SK-N-SH (cell line): ENCODE measurements around the gene HIGD1B. TPM values are rescaled to one million over a fixed set of nuclear protein-coding genes. Genes with fewer than 3 reads are reported as not detected.

Experiments
- CTCF ChIA-PET: fragments of 300-600, 350-600 bp; formaldehyde crosslinking; extraction: SDS; loops from one replicate; lab custom pipeline; 2021; lab: Yijun Ruan, JAX
- POLR2A ChIA-PET: fragments of 350-600 bp; sonication (Branson Sonifier 250); formaldehyde crosslinking; extraction: SDS; loops from one replicate; lab custom pipeline; 2020; ENCODE audit warnings: antibody characterized with exemption, inconsistent platforms; lab: Yijun Ruan, JAX
- DNase-seq: peaks from one replicate; pipeline ENCODE4 v3.0.0; 2012
- H2AFZ ChIP-seq: fragments of 200-600 bp; sonication (generic); 2 replicates; pipeline ENCODE4 v1.8.1; 2016; ENCODE audit warnings: antibody characterized with exemption, mild to moderate bottlenecking, low read depth
- H3F3A ChIP-seq: fragments of 200-600 bp; sonication (generic); replicated peaks from 2 replicates; pipeline ENCODE3; 2016; ENCODE audit warnings: antibody characterized with exemption, mild to moderate bottlenecking; ENCODE audit not compliant: insufficient read depth
- H3K27ac ChIP-seq, 2 experiments: fragments of 200-500 bp in 1 of 2; fragments of 200-600 bp in 1 of 2; sonication (Bioruptor generic) in 1 of 2; sonication (generic), shearing (Covaris generic) in 1 of 2; 2 replicates each; pipeline versions ENCODE4 v1.5.1 to v1.6.1; 2014 to 2016; ENCODE audit warnings: low read depth in 2 of 2, inconsistent platforms in 1 of 2, low read length in 1 of 2, mild to moderate bottlenecking in 1 of 2, mixed read lengths in 1 of 2
- H3K27me3 ChIP-seq: fragments of 200-600 bp; sonication (generic), shearing (Covaris generic); 2 replicates; pipeline ENCODE4 v1.6.1; 2016; ENCODE audit warnings: mixed run types; ENCODE audit not compliant: insufficient read depth
- H3K36me3 ChIP-seq, 2 experiments: fragments of 200-500 bp in 1 of 2; fragments of 200-600 bp in 1 of 2; sonication (Bioruptor generic) in 1 of 2; sonication (generic) in 1 of 2; replicated peaks in 1 of 2; 2 replicates each; pipeline versions ENCODE3 to v1.5.1; 2014 to 2016; ENCODE audit warnings: low read length in 1 of 2, mild to moderate bottlenecking in 1 of 2; ENCODE audit not compliant: insufficient read depth in 2 of 2, control insufficient read depth in 1 of 2
- H3K4me1 ChIP-seq, 2 experiments: fragments of 200-500 bp in 1 of 2; fragments of 200-600 bp in 1 of 2; sonication (Bioruptor generic) in 1 of 2; sonication (generic), shearing (Covaris generic) in 1 of 2; 2 replicates each; pipeline versions ENCODE4 v1.5.1 to v1.6.1; 2014 to 2016; ENCODE audit warnings: low read depth in 1 of 2, low read length in 1 of 2, mixed run types in 1 of 2; ENCODE audit not compliant: insufficient read depth in 2 of 2, control insufficient read depth in 1 of 2
- H3K4me2 ChIP-seq: fragments of 200-600 bp; sonication (generic), shearing (Covaris generic); 2 replicates; pipeline ENCODE4 v1.6.1; 2017; ENCODE audit warnings: mixed run types
- H3K4me3 ChIP-seq, 2 experiments: fragments of 200-500 bp in 1 of 2; fragments of 200-600 bp in 1 of 2; sonication (Bioruptor generic) in 1 of 2; sonication (generic), shearing (Covaris generic) in 1 of 2; 2 replicates each; pipeline versions ENCODE4 v1.5.1 to v1.8.1; 2014 to 2016; ENCODE audit warnings: low read depth in 2 of 2, inconsistent platforms in 1 of 2, low read length in 1 of 2, mild to moderate bottlenecking in 1 of 2, mixed read lengths in 1 of 2, moderate library complexity in 1 of 2
- H3K79me2 ChIP-seq: fragments of 200-600 bp; sonication (generic); 2 replicates; pipeline ENCODE4 v1.8.1; 2017; ENCODE audit warnings: mild to moderate bottlenecking; ENCODE audit not compliant: insufficient read depth
- H3K9ac ChIP-seq: fragments of 200-600 bp; sonication (generic); 2 replicates; pipeline ENCODE4 v1.6.1; 2017; ENCODE audit warnings: mixed run types
- H3K9me2 ChIP-seq: fragments of 200-600 bp; sonication (generic); 2 replicates; pipeline ENCODE4 v1.6.1; 2017; ENCODE audit warnings: mixed run types
- H3K9me3 ChIP-seq: fragments of 200-600 bp; sonication (generic); 2 replicates; pipeline ENCODE4 v1.6.1; 2017; ENCODE audit warnings: mixed run types, mild to moderate bottlenecking, moderate library complexity
- H4K20me1 ChIP-seq: fragments of 200-600 bp; sonication (generic); 2 replicates; pipeline ENCODE4 v1.6.1; 2017; ENCODE audit warnings: mild to moderate bottlenecking, mixed run types; ENCODE audit not compliant: insufficient read depth
- CHD2 ChIP-seq: fragments of 150-350 bp; IDR thresholded peaks from 2 replicates; pipeline ENCODE4 v1.6.1; 2018; ENCODE audit warnings: low read length; ENCODE audit not compliant: partially characterized antibody
- CTCF ChIP-seq: fragments of 200-600 bp; sonication (generic); IDR thresholded peaks from 2 replicates; pipeline ENCODE4 v1.6.1; 2017; ENCODE audit warnings: antibody characterized with exemption, mild to moderate bottlenecking, moderate library complexity
- ELF1 ChIP-seq: IDR thresholded peaks from 2 replicates; pipeline ENCODE4 v1.4.0; 2012
- EP300 ChIP-seq, 2 experiments: IDR thresholded peaks; 2 replicates each; pipeline versions ENCODE4 v1.4.0 to v1.6.1; 2012; ENCODE audit warnings: borderline replicate concordance in 1 of 2, low read depth in 1 of 2, low read length in 1 of 2
- EZH2phosphoT487 ChIP-seq: fragments of 200-600 bp; sonication (generic); IDR thresholded peaks from 2 replicates; pipeline ENCODE4 v1.6.1; 2017; ENCODE audit warnings: low read depth, mixed run types, mild to moderate bottlenecking, antibody characterized with exemption, moderate library complexity, borderline replicate concordance
- FOSL2 ChIP-seq: IDR thresholded peaks from 2 replicates; pipeline ENCODE4 v1.4.0; 2012; ENCODE audit warnings: low read depth, mild to moderate bottlenecking, moderate library complexity, borderline replicate concordance
- IRF3 ChIP-seq: fragments of 150-350 bp; IDR thresholded peaks from 2 replicates; pipeline ENCODE4 v1.6.1; 2016; ENCODE audit warnings: mild to moderate bottlenecking, low read depth, low read length
- JUND ChIP-seq: IDR thresholded peaks from 2 replicates; pipeline ENCODE4 v1.4.0; 2012
- MXI1 ChIP-seq: IDR thresholded peaks from 2 replicates; pipeline ENCODE4 v1.6.1; 2012; ENCODE audit warnings: mild to moderate bottlenecking, low read depth, low read length, improper control_type of control experiment
- NFIC ChIP-seq: IDR thresholded peaks from 2 replicates; pipeline ENCODE4 v1.4.0; 2012; ENCODE audit warnings: borderline replicate concordance
- PBX3 ChIP-seq: IDR thresholded peaks from 2 replicates; pipeline ENCODE4; 2012
- POLR2AphosphoS5 ChIP-seq: IDR thresholded peaks from 2 replicates; pipeline ENCODE4 v1.6.1; 2012; ENCODE audit warnings: low read depth, low read length
- REST ChIP-seq: IDR thresholded peaks from 2 replicates; pipeline ENCODE4 v1.6.1; 2012; ENCODE audit warnings: mild to moderate bottlenecking, low read depth, low read length, moderate library complexity
- TAF1 ChIP-seq: IDR thresholded peaks from 2 replicates; pipeline ENCODE4 v1.6.1; 2012; ENCODE audit warnings: low read depth, mild to moderate bottlenecking, low read length, moderate library complexity, borderline replicate concordance
- USF2 ChIP-seq: fragments of 150-350 bp; IDR thresholded peaks from 2 replicates; pipeline ENCODE4 v1.6.1; 2017; ENCODE audit warnings: antibody characterized with exemption, low read length, low read depth, borderline replicate concordance
- ZBTB33 ChIP-seq: IDR thresholded peaks from 2 replicates; pipeline ENCODE4 v1.4.0; 2012; ENCODE audit warnings: low read depth, borderline replicate concordance
- WGBS: methylation state at CpG from one replicate; pipeline ENCODE4 v1.1.6; 2017; ENCODE audit warnings: low lambda C conversion rate; 5-methylcytosine and 5-hydroxymethylcytosine counted together
- polyA plus RNA-seq, 3 experiments: library from polyadenylated mRNA; depleted of rRNA; stranded (reverse); fragments of >200 nt; gene quantifications; 2 replicates each; pipeline ENCODE4 v1.2.3, GENCODE V29; 2012

HIGD1B gene
- polyA plus RNA-seq, 1 of the 3 experiments (the other 2 are of a cell fraction), result not detected

GRCh38 chr17:44842748-44843147 lies 4.9 kb upstream of the HIGD1B start:
- Histone ChIP-seq H3K4me2 (no peak overlapping the region), H3K4me3 (no peak overlapping the region), H4K20me1 (no peaks in the 10 kb centered on the region), H3F3A (no peaks in the 10 kb centered on the region), H3K79me2 (no peaks in the 10 kb centered on the region), H3K9me2 (no peaks in the 10 kb centered on the region), H3K9ac (no peak overlapping the region), H3K4me1 (no peaks in the 10 kb centered on the region; a peak in 1 of 4 replicates), H3K36me3 (no peaks in the 10 kb centered on the region), H2AFZ (no peak overlapping the region), H3K27ac (no peak overlapping the region), H3K9me3 (no peaks in the 10 kb centered on the region), H3K27me3 (no peaks in the 10 kb centered on the region)
- CTCF ChIA-PET, result interaction anchor here (0.9 to 13.4 kb wide), 3 partner anchors 36 to 179 kb away, joined by 4 to 109 read pairs (median 8); no protein-coding TSS in a partner anchor
- no peak for TF ChIP-seq EP300 (IDR thresholded peaks at IDR 0.05; ENCODE audit: borderline replicate concordance in 1 of 2, low read depth in 1 of 2, low read length in 1 of 2)
- no peak for TF ChIP-seq IRF3
- no peak for TF ChIP-seq EZH2phosphoT487
- TF ChIP-seq CTCF, result no peak
- TF ChIP-seq CHD2, result no peak
- TF ChIP-seq POLR2AphosphoS5, result no peak
- no peak for DNase-seq
- POLR2A ChIA-PET, result no interaction called here
- 84% methylated on average over 5 of the region's 5 CpGs for WGBS

GRCh38 chr17:44844390-44844830 lies 3.3 kb upstream of the HIGD1B start:
- DNase-seq, result no peak
- Histone ChIP-seq H3K36me3 (no peaks in the 10 kb centered on the region), H3K9ac (no peak overlapping the region), H3K79me2 (no peaks in the 10 kb centered on the region), H3K4me1 (no peaks in the 10 kb centered on the region; a peak in 1 of 4 replicates), H3K27ac (no peak overlapping the region), H3K9me3 (no peaks in the 10 kb centered on the region), H3K4me3 (no peak overlapping the region), H3K4me2 (no peak overlapping the region), H4K20me1 (no peaks in the 10 kb centered on the region), H3K27me3 (no peaks in the 10 kb centered on the region), H3F3A (no peaks in the 10 kb centered on the region), H3K9me2 (no peaks in the 10 kb centered on the region), H2AFZ (no peak overlapping the region)
- CTCF ChIA-PET, result interaction anchor here (0.8 to 17.4 kb wide), 5 partner anchors 20 to 291 kb away, joined by 3 to 202 read pairs (median 6); no protein-coding TSS in a partner anchor
- 67% methylated on average over 1 of the region's 1 CpG for WGBS
- POLR2A ChIA-PET, result no interaction called here
- no peak for TF ChIP-seq TAF1
- TF ChIP-seq ELF1, result no peak
- no peak for TF ChIP-seq USF2
- no peak for TF ChIP-seq FOSL2
- TF ChIP-seq JUND, result no peak
- no peak for TF ChIP-seq EZH2phosphoT487
- TF ChIP-seq MXI1, result no peak
- no peak for TF ChIP-seq NFIC
- TF ChIP-seq PBX3, result no peak
- no peak for TF ChIP-seq REST
- TF ChIP-seq ZBTB33, result no peak
